Measurements from ENCODE around the gene FLII.
"Not testable (repeated sequence)": the region's sequence is repeated elsewhere in the genome, so short reads cannot be mapped to it uniquely, and the experiment has no call there.

The FLII gene

GRCh38 chr17:18224387-18225120 lies 34.0 kb downstream of the FLII start:
- Histone ChIP-seq H3K4me2 (0 out of 2 replicates have a peak overlapping the region, but pooled peaks have one; percentile 27), H2AFZ (ENCODE audit: low read depth) (peak overlapping the region; percentile 88), H3K4me3 (IDR thresholded peaks at IDR 0.05; ENCODE audit: insufficient read depth, low read depth, low read length) (no peak overlapping the region), H4K20me1 (ENCODE audit: insufficient read depth) (no peaks in the 10 kb centered on the region), H3K36me3 (ENCODE audit: insufficient read depth) (no peaks in the 10 kb centered on the region), H3K4me1 (ENCODE audit: low read depth, poor library complexity, severe bottlenecking) (no peaks in the 10 kb centered on the region), H3K27ac (no peak overlapping the region), H3K27me3 (ENCODE audit: insufficient read depth, low read depth) (no peaks in the 10 kb centered on the region), H3K79me2 (ENCODE audit: insufficient read depth, low read depth) (no peaks in the 10 kb centered on the region), H3K9ac (no peak overlapping the region)
- TF ChIP-seq, protein P1, sequence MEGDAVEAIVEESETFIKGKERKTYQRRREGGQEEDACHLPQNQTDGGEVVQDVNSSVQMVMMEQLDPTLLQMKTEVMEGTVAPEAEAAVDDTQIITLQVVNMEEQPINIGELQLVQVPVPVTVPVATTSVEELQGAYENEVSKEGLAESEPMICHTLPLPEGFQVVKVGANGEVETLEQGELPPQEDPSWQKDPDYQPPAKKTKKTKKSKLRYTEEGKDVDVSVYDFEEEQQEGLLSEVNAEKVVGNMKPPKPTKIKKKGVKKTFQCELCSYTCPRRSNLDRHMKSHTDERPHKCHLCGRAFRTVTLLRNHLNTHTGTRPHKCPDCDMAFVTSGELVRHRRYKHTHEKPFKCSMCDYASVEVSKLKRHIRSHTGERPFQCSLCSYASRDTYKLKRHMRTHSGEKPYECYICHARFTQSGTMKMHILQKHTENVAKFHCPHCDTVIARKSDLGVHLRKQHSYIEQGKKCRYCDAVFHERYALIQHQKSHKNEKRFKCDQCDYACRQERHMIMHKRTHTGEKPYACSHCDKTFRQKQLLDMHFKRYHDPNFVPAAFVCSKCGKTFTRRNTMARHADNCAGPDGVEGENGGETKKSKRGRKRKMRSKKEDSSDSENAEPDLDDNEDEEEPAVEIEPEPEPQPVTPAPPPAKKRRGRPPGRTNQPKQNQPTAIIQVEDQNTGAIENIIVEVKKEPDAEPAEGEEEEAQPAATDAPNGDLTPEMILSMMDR (conservative IDR thresholded peaks at IDR 0.05; ENCODE audit: low read depth, low read length): no peak

DNA sequence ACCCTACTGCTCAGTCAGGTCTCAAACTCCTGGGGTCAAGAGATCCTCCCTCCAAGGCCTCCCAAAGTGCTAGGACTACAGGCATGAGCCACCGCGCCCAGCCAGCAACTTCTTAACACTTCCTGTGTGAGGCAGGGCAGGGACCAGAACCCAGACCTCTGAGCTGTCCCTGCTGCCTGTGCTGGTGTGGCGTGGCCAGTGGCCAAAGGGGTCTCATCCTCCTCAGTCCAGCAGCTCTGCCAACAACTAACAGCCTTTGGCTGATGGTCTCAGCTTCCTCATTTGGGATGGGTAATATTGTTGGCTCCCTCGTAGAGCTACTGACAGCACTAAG lies 34.5 kb downstream of the FLII start:
- TF ChIP-seq, protein P1 (conservative IDR thresholded peaks at IDR 0.05; ENCODE audit: low read depth, low read length): no peak
- H4K20me1 ChIP-seq (ENCODE audit: insufficient read depth): no peaks in the 10 kb centered on the region
- H3K4me1 ChIP-seq (ENCODE audit: low read depth, poor library complexity, severe bottlenecking): no peaks in the 10 kb centered on the region
- no peak overlapping the region for H3K9ac ChIP-seq
- no peaks in the 10 kb centered on the region for H3K79me2 ChIP-seq (ENCODE audit: insufficient read depth, low read depth)
- H3K4me3 ChIP-seq (IDR thresholded peaks at IDR 0.05; ENCODE audit: insufficient read depth, low read depth, low read length): no peak overlapping the region
- no peaks in the 10 kb centered on the region for H3K36me3 ChIP-seq (ENCODE audit: insufficient read depth)
- no peaks in the 10 kb centered on the region for H3K27me3 ChIP-seq (ENCODE audit: insufficient read depth, low read depth)
- no peak overlapping the region for H2AFZ ChIP-seq (ENCODE audit: low read depth)
- H3K4me2 ChIP-seq: no peak overlapping the region
- no peak overlapping the region for H3K27ac ChIP-seq

DNA sequence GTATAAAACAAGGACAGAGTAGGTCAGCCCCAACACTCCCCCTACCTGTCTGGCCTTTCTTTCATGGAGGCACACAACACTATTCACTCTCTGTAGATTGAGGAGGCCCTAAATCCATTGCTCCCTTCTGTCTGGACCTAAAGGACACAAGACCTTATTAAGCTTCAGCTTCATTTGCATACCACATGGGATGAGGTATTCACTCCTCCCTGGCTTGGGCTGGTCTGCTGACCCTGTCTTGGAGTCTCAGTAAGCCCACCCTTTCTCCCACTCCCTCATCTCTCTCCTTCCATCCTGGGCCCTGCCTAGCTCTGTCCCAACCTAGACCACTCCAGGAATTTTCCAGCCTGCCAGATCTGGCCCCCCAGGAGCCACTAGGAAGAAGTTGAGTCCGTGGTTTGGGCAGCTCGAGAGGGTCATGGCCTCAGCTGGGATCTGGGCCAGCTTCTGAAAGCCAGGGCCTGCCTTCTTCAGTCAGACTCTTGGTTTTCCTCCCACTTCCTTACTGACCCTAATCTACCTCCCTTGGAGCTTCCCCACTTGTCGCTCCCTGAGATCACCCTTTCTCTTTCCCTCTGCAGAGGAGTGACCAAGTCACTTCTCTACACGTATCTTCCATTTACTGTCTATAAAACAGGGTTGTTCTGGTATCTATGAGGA lies 39.7 kb downstream of the FLII start:
- H3K79me2 ChIP-seq (ENCODE audit: insufficient read depth, low read depth): no peaks in the 10 kb centered on the region
- TF ChIP-seq, protein P1 (conservative IDR thresholded peaks at IDR 0.05; ENCODE audit: low read depth, low read length): no peak
- no peaks in the 10 kb centered on the region for H3K4me1 ChIP-seq (ENCODE audit: low read depth, poor library complexity, severe bottlenecking)
- H3K36me3 ChIP-seq (ENCODE audit: insufficient read depth): no peaks in the 10 kb centered on the region
- H3K9ac ChIP-seq: no peak overlapping the region
- H3K4me3 ChIP-seq (IDR thresholded peaks at IDR 0.05; ENCODE audit: insufficient read depth, low read depth, low read length): no peak overlapping the region
- no peak overlapping the region for H3K27ac ChIP-seq
- H3K27me3 ChIP-seq (ENCODE audit: insufficient read depth, low read depth): no peaks in the 10 kb centered on the region
- H2AFZ ChIP-seq (ENCODE audit: low read depth): no peak overlapping the region
- no peaks in the 10 kb centered on the region for H4K20me1 ChIP-seq (ENCODE audit: insufficient read depth)
- no peak overlapping the region for H3K4me2 ChIP-seq

GRCh38 chr17:18217412-18218015 lies 41.0 kb downstream of the FLII start:
- Histone ChIP-seq H3K27me3 (ENCODE audit: insufficient read depth, low read depth) (no peaks in the 10 kb centered on the region), H3K4me2 (no peak overlapping the region), H3K27ac (no peak overlapping the region), H3K9ac (no peak overlapping the region), H2AFZ (ENCODE audit: low read depth) (no peak overlapping the region), H3K4me1 (ENCODE audit: low read depth, poor library complexity, severe bottlenecking) (no peaks in the 10 kb centered on the region), H4K20me1 (ENCODE audit: insufficient read depth) (no peaks in the 10 kb centered on the region), H3K79me2 (ENCODE audit: insufficient read depth, low read depth) (no peaks in the 10 kb centered on the region), H3K36me3 (ENCODE audit: insufficient read depth) (no peaks in the 10 kb centered on the region), H3K4me3 (IDR thresholded peaks at IDR 0.05; ENCODE audit: insufficient read depth, low read depth, low read length) (no peak overlapping the region)
- TF ChIP-seq, protein P1 (conservative IDR thresholded peaks at IDR 0.05; ENCODE audit: low read depth, low read length): peak; percentile 71

DNA sequence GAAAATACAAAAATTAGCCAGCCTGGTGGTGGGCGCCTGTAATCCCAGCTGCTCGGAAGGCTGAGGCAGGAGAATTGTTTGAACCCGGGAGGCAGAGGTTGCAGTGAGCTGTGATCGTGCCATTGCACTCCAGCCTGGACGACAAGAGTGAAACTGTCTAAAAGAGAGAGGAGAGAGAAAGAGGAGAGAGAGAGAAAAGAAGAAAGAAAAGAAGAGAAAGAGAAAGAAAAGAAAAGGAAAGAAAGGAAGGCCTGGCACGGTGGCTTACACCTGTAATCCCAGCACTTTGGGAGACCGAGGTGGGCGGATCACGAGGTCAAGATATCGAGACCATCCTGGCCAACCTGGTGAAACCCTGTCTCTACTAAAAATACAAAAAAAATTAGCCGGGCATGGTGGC lies 41.6 kb downstream of the FLII start:
- H3K79me2 ChIP-seq (ENCODE audit: insufficient read depth, low read depth); H3K4me1 ChIP-seq (ENCODE audit: low read depth, poor library complexity, severe bottlenecking); H3K4me2 ChIP-seq; H3K4me3 ChIP-seq (IDR thresholded peaks at IDR 0.05; ENCODE audit: insufficient read depth, low read depth, low read length); H3K36me3 ChIP-seq (ENCODE audit: insufficient read depth); H3K9ac ChIP-seq; H3K27ac ChIP-seq; H2AFZ ChIP-seq (ENCODE audit: low read depth); H3K27me3 ChIP-seq (ENCODE audit: insufficient read depth, low read depth); H4K20me1 ChIP-seq (ENCODE audit: insufficient read depth): not testable (repeated sequence)

All from KMS-11 (cell line).